Ammon's horn (tissue), 1 donor: ENCODE data around the gene GARIN5A.
"Not testable (repeated sequence)": the region's sequence is repeated elsewhere in the genome, so short reads cannot be mapped to it uniquely, and the experiment has no call there.

Experiments
- DNase-seq: peaks from one replicate; pipeline ENCODE4 v3.0.0-alpha.2; 2016; ENCODE audit warnings: low spot score

Gene GARIN5A

DNA sequence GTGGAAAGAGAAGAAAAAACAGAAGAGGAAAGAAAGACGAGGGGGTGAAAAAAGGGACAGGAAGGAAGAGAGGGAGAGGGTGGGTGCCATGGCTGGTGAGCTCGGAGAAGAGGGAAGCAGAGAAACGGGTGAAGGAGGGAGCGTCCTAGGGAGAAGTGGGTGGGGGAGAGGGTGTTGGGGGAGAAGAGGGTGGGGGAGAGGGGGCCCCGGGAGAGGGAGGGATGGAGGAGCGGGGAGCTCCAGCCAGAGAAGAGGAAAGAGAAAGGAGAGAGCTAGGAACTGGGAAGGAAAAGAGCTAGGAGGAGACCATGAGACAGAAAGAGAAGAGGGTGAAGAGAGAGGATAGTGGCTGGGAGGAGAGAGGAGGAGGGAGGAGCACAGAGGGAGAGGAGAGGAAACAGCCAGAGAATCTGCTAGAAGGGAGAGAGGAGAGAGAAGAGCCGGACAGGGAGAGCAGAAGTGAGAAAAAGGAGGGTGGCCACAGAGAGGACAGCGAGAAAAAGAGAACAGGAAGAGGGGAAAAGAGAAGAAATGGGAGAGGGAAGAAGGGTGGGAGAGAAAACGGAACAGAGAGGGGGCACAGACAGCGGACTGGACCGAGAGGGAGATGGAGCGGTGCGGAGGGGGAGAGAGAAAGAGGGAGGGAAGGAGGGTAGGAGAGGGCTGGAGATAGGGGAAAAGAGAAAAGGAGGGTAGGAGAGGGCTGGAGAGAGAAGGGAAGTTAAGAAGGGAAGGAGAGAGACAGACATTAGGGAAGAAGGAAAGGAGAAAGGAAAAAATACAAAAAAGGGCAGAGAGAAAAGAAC lies 11.9 kb upstream of the GARIN5A start:
- DNase-seq: no peak

DNA sequence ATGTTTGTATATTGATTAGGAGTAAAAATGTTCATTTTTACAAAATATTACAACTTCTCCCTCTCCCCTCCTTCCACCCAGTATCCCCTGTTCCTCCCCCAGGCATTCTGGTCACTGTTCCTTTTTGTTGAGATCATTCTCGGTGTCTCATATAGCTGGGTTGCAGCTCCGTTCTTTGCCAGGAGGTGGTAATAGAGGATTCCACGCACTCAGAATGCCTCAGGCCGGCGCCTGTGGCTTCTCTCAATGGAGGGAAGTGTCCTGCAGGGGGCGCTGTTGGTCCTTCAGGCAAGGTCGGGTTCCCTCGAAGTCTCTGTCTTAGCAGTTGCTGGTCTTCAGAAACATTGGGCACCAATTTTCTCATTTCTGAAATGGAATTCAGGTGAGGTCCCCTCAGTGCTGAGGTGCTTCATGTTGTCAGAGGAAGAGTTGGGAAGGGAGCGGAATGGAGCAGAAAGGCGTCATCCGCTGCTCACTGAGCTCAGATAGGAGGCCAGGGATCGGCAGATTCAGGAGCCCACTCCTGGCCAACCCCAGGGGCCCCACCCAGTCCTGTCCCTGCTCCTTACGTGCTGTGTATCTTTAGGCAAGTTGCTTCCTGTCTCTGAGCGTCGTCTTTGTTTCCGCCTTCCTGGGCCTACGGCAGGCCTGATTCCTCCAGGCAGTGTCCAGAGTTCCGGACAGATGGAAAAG lies 10.3 kb upstream of the GARIN5A start:
- no peak for DNase-seq

DNA sequence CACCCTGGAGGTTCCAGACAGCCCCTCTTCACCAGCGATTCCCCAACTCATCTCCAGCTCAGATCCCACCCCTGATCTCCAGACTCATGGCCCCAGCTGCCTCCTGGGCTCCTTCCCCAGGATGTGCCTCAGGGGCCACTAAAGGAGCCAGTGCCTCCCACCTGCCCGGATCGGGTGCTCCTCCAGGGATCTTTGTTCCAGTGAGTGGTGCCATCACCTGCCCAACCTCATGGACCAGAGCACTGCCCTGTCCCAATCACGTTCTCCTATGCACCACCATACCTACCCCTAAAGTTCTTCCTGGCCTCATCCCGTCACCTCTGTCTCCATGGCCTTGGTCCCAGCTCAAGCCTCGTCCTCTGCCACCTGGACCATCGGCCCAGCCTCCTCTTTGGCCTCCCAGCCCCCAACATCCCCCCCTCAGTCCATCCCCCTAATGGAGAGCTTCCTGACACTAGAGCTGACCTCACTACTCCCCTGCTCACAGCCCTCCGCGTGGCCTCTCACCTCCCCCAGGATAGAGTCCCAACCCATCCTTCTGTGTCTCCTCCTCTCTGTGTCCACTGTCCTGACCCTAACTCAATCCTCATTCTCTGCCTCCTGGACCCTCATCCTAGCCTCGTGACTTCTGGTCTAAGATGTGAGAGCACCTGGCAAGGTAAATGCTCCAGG lies 8.8 kb upstream of the GARIN5A start:
- no peak for DNase-seq

DNA sequence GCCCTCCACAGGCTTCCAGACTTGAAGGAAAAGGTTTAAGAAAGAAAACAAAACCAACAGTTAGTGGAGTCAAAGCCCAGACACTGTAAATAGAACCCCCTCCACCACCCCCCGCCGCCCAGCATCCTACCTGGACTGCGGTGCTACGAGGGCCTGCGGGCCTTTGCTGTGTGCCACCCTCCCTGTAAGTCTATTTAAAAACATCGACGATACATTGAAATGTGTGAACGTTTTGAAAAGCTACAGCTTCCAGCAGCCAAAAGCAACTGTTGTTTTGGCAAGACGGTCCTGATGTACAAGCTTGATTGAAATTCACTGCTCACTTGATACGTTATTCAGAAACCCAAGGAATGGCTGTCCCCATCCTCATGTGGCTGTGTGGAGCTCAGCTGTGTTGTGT lies 6.3 kb upstream of the GARIN5A start:
- DNase-seq: no peak

DNA sequence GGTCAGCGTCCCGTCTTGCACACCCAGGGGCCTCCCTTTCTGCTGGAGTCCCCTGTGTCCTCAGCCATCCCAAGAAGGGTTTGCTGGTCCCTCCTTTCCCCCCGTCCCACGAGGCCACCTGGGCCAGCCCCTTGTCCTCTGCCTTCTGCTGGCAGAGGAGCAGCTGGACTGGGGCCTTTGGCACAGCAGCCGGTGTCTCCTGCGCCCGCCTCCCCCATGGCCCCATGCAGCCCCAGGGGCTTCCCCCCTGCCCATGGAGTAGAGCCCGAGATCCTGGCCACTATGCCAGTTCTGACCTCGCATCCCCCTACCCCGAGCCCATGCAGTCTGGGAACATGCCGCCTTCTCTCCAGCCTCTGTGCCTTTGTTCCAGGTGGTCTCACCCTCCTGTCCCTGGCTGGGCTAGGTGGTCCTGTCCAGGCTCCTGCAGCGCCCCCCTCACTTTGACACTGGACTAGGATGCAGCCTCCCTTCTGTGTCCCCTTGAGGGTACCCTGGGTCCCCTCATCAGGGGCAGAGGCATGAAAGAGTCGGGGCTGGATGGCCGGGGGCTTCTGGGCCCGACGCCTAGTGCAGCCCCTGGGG lies 5.7 kb upstream of the GARIN5A start:
- no peak for DNase-seq

DNA sequence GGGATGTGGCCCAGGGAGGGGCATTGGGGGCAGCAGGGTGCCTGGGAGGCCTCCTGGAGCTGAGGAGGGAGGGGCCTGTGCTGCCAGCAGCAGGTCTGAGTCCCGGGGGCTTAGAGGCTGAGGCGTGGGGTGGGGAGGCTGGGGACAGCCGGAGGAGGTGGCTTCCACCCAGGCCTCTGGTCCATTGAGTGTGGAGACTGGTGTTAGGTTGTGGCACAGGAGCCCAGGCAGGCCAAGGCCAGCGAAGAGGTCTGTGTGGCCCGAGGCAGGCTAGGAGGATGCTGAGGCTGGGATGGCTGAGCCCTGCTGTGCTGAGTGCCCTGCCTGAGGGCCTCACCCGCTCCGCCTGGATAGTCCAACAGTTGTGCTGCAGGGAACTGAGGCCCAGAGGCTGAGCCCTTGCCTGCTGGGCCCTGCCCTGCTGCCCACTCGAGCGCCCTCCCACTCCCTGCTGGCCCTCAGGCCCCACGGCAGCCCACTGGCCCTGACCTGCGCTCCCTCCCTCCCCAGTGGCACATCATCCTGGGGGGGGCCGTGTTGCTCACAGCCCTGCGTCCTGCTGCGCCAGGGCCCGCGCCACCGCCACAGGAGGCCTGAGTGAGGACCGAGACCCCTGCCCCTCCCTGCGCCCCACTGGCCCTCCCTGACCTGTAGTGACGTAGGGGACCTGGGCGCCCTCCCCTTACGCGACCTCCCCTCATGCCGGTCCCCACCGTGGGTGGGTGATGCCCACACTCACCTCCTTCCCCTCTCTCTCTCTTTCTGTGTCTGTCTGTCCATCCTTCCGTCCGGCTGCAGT lies 4.9 kb upstream of the GARIN5A start:
- DNase-seq: no peak

DNA sequence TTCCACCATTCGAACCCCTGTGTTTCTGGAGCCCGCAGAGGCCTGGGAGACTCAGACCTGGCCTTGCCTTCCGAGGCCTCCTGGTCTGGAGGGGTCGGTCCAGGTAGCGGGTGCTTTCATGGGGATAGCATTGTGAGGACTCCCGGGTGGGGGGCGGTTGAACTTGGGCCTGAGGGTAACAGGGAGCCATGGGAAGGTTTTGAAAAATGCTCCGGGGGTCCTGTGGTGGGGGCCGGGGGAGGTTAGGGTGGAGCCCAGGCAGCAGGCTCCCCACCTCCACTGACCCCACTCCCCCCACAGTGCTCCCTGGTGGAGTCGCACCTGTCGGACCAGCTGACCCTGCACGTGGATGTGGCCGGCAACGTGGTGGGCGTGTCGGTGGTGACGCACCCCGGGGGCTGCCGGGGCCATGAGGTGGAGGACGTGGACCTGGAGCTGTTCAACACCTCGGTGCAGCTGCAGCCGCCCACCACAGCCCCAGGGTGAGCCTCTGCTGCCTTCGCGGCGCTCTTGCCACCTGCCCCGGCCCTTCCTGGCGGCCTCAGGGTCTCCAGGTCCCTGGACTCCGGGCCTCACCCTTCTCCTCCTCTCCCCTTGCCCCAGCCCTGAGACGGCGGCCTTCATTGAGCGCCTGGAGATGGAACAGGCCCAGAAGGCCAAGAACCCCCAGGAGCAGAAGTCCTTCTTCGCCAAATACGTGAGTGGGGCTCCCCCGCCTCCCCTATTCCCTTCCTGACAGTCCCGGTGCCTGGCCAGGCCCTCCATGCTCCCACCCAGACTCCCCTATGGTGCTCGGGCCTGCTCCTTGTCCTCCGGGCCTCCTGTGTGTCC lies 3.8 kb upstream of the GARIN5A start:
- DNase-seq: no peak

DNA sequence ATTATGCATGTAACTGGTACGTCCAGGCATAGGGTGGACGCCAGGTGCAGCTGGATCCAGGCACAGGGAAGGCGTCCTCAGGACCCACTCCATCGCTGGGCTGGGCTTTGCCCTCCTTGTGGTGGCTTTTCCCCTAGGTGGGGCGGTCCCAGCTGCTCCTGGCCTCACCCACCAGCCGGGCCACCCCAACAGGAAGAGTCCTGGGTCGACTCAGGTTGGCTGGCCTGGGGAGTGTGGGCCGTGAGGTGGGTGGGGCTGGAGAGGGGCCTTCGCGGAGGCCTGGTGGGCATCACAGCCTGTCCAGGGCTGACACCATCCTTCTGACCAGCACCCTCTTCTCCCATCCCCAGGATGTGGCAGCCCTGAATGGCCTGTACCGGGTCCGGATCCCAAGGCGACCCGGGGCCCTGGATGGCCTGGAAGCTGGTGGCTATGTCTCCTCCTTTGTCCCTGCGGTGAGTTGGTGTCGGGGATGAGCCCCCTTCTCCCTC lies 3.2 kb upstream of the GARIN5A start:
- DNase-seq: no peak

DNA sequence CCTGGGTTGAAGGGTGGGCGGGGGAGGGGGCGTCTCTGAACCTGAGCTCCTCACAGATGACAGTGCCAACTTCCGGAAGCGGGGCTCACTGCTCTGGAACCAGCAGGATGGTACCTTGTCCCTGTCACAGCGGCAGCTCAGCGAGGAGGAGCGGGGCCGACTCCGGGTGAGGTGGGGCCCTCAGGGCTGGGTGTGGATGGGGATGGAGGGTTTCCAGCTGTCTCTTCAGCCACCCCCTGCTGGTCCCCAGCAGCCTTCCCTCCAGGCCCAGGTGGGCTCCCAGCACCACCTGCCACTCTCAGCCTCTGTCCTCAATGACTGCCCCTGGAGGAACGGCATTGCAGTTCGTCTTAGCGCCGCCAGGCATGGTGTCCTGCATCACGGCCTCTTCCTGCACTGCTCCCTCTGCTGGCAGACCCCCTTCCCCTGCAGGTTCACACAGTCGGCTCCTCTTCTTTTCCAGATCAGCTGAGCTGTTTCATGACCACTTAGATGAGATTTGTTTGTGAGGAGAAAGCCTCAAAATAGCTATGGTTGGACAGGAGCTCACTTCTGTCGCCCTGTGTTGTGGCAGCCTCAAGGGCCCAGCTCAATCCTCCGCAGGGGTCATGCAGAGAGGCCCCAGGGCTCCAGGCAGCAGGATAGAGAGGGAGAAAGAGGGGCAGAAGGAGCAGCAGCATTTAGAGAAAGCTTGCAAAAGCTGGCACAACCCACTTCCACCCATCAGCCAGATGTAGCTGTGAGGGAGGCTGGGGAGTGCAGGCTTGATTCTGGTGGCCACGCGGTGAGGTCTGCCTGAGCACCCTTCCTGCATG lies 2.5 kb upstream of the GARIN5A start:
- peak; percentile 59 for DNase-seq

DNA sequence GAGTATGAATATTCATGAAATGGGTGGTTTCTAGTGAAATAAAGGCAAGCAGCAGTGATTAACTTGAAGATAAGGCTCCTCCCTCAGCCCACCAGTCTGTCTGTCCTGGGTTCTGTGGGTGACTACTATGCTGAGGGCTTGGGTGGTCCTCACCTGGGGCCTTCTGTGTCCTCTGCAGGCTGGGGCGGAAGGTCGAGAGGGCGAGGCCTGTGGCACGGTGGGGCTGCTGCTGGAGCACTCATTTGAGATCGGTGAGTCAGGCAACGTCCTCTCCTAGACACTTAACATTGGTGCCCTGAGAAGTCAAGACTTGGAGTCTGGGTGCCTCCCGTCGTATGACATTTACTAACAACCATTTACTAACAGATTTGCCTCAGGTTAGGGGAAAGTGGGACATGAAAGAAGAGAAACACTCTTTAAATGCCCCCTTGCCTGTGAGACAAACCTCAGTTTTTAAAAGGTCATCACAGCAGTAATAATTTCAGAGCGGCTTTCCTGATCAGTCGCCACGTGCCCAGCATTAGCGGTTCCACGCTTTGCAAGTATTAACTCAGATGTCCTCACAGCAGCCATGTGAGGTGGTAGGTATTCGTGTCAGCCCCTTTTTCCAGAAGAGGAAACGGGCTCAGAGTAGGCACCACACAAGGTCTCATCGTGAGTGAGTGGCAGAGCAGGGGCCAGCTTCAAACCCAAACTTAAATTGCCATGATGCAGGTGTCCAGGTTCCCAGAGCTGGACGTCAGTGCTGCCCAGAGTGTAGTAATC lies 1.3 kb upstream of the GARIN5A start:
- no peak for DNase-seq

DNA sequence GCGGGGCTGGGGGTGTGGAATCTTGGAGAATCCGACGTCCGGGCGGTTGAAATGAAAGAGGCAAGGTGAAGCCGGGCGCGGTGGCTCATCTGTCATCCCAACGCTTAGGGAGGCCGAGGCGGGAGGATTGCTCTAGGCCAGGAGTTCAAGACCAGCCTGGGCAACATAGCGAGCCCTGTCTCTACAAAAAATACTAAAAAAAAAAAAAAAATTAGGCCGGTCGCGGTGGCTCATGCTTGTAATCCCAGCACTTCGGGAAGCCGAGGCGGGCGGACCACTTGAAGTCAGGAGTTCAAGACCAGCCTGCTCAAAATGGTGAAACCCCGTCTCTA lies 225 bp upstream of the GARIN5A start:
- DNase-seq: no peak

DNA sequence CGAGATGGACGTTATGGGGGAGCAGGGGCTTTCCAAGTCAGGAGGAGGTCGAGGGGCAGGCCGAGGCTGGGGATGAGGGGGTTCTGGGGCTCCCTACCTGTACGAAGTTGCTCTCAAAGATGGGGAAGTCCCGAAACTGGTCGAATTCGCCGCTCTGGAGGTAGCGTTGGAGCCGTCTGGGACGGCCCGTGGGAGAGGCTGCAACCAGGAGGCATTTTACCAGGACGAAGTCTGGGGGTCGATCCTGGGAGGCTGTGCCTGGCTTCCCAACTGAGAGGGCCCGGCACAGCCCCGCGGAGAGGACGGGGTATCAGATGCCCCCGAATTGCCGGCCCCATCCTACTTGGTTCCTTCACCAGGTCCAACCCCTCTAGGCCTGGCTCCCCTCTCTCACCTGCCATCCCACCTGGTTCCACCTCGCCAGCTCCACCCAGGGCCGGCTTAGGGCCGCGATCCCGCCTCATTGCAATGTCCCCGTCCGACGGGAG lies 868 bp downstream of the GARIN5A start:
- DNase-seq: no peak

DNA sequence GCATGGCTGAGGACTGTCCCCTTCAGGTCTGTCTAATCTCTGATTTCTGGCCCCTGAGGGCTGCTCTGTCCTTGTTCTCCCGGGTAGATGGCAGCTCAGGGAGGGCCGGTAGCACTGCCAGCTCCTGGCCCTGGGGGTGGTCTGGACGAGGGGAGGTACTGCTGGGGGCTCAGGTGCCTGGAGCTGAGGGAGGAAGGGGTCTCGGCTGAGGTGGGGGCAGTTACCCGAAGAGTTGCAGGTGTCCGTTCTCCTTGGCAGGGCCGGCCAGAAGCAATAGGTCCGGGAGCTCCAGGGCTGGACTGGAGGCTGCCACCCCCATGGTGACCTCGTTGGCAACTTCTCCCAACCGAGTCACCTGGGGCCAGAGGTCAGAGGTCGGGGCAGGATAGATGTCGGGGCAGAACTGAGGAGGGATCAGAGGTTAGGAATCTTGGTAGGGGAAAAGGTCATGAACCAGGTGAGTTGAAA lies 1.5 kb downstream of the GARIN5A start:
- no peak for DNase-seq

DNA sequence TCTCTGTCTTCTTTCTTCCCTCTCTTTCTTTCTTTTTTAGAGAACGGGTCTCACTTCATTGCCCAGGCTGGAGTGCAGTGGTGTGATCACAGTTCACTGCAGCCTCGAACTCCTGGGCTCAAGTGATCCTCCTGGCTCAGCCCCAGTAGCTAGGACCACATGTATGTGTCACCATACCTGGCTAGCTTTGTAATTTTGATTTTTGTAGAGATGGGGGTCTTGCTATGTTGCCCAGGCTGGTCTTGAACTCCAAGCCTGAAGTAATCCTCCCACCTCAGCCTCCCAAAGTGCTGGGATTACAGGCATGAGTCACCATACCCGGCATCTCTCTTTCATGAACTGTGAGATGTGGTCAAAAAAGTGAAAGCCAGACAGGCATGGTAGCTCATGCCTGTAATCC lies 3.3 kb downstream of the GARIN5A start:
- DNase-seq: not testable (repeated sequence)

DNA sequence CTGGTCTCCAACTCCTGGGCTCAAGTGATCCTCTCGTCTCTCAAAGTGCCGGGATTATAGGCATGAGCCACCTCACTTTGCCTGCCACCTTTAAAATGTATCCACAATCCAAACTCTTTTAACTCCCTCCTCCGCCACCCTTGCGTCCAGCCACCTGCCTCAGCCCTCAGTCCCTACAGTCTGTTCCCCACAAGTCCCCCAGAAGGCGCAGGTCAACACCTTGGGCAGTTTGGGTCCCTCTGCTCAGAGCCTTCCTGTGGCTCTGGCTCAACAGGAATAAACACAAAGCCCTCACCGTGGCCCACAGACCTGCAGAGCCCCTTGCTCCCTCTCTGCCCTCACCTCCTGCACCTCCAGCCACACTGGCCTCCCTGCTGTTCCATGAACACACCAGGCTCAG lies 7.8 kb downstream of the GARIN5A start:
- DNase-seq: no peak

DNA sequence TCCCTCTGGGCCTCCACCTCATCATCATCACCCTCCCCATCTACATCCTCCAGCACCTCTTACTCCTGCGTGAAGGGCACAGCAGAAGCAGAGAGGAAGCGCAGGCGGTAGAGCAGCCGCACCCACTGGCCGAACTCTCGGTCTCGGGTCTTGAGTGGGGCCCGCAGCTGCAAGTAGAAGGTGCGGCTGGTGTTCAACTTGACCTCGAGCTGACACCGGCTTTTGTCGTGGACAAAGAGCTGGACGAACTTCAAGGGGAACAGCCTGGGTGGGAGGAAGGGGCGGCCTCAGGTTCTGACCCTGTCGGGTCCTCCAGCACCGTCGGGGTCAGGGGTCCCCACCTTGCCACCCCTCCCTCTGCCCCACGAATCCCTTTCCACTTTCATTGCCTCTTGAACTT lies 9.1 kb downstream of the GARIN5A start:
- no peak for DNase-seq

DNA sequence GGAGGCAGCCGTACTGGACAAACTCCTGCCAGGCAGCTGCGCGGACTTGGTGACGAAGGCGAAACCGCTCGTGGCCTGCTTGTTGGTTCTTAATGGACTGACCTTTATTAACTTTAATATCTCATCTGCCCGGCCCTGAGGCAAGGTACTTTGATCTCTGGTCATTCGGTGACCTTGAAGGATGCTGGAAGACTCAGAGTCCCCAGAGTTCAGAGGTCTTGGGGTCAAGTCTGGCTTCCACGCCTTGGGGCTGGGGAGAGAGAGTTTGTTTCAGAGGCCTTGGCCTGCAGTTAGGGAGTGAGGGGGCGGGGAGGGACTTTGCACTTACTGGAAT lies 10.0 kb downstream of the GARIN5A start:
- no peak for DNase-seq

DNA sequence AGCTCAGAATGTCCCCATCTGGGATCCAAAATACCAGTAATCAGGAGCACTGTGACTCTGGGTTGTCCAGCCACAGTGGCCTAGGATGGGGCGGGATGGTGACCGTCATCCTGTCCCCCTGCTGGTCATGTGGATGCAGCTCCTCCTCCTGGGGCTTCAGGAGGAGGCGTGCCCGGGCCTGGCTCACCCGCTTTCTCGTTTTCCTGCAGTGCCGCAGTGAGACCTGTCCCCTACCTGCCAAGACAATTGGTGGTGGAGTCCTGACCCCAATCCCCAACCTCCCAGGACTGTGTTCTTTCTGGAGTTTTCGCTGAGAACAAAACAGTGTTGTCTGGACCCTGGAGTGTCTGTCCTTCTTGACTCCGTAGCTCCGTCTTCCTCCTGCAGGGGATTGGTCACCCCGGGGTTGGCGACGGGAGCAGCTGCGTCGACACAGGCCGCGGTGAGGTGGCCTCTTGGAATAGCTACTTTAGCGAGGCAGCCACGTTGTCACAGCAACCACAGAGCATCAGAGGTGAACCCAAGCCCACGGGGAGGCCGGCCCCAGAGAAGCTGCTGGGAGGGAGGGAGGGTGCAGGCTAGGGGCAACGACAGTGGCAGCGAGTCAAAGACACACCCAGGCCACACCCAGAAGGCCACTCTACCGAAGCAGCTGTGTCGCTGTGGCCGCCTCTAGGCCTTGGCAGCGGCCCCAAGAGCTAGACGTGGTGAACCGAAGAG lies 10.5 kb downstream of the GARIN5A start:
- no peak for DNase-seq

DNA sequence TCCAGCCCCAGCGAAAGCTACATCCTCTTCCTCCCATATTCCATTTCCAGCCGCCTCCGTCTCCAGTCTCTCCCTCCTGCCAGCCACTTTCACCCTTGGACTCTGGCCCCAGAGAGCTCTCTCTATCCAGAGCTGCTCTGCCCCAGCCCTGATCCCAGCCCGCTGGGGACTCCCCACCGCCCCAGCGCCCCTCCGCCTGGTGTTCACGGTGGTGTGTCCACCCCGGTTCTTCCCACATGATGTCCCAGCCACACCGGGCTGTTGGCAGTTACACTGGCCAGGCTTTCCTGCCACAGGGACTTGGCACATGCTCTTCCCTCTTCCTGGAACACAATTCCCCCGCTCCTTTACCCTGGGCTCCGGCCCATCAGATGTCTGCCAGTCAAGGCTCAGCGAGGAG lies 11.6 kb downstream of the GARIN5A start:
- DNase-seq: no peak
